GM19463 (cell line): ENCODE results near the gene ADAMTS1.

Source experiments
- ATAC-seq: cut with Tn5 transposase; IDR thresholded peaks from one replicate; pipeline ENCODE4 v1.9.1; 2021; ENCODE audit warnings: mild to moderate bottlenecking, moderate library complexity; ENCODE audit not compliant: unreplicated experiment

Gene ADAMTS1

GRCh38 chr21:26845759-26846035, 488 bp upstream of the ADAMTS1 start:
- no peak for ATAC-seq

- no peak for ATAC-seq
Measured at GRCh38 chr21:26844258-26845065, 747 bp downstream of the ADAMTS1 start.

GRCh38 chr21:26843933-26844257, 1.3 kb downstream of the ADAMTS1 start:
- ATAC-seq = no peak

GRCh38 chr21:26842974-26843932, 2.0 kb downstream of the ADAMTS1 start:
- no peak for ATAC-seq

- ATAC-seq = no peak
Measured at GRCh38 chr21:26842300-26842699, 2.9 kb downstream of the ADAMTS1 start.

- ATAC-seq = no peak
Measured at GRCh38 chr21:26840912-26841311, 4.3 kb downstream of the ADAMTS1 start.

GRCh38 chr21:26840201-26840600, 5.0 kb downstream of the ADAMTS1 start:
- no peak for ATAC-seq

- ATAC-seq = no peak
Measured at GRCh38 chr21:26837539-26837938, 7.7 kb downstream of the ADAMTS1 start.

GRCh38 chr21:26836528-26836927, 8.7 kb downstream of the ADAMTS1 start:
- ATAC-seq = no peak

GRCh38 chr21:26835714-26836265, 9.4 kb downstream of the ADAMTS1 start:
- ATAC-seq = no peak

- ATAC-seq = no peak
Measured at GRCh38 chr21:26835027-26835713, 10.0 kb downstream of the ADAMTS1 start.

- no peak for ATAC-seq
Measured at GRCh38 chr21:26834181-26834905, 10.9 kb downstream of the ADAMTS1 start.

- no peak for ATAC-seq
Measured at GRCh38 chr21:26833460-26833939, 11.7 kb downstream of the ADAMTS1 start.

- ATAC-seq = no peak
Measured at GRCh38 chr21:26833011-26833410, 12.2 kb downstream of the ADAMTS1 start.

- ATAC-seq = no peak
Measured at GRCh38 chr21:26832546-26832945, 12.7 kb downstream of the ADAMTS1 start.

- ATAC-seq = no peak
Measured at GRCh38 chr21:26826801-26827200, 18.4 kb downstream of the ADAMTS1 start.

- no peak for ATAC-seq
Measured at GRCh38 chr21:26820509-26820908, 24.7 kb downstream of the ADAMTS1 start.

GRCh38 chr21:26819740-26820324, 25.4 kb downstream of the ADAMTS1 start:
- ATAC-seq = no peak

GRCh38 chr21:26818906-26819305, 26.3 kb downstream of the ADAMTS1 start:
- no peak for ATAC-seq

- ATAC-seq = no peak
Measured at GRCh38 chr21:26815197-26815596, 30.0 kb downstream of the ADAMTS1 start.
